HL-60 (cell line): ENCODE measurements around the gene OR2A7.
"Not testable (repeated sequence)": the region's sequence is repeated elsewhere in the genome, so short reads cannot be mapped to it uniquely, and the experiment has no call there.

Experiments
- GABPA ChIP-seq: IDR thresholded peaks from 2 replicates; pipeline ENCODE4 v1.6.1; 2012; ENCODE audit warnings: low read depth
- POLR2AphosphoS5 ChIP-seq: IDR thresholded peaks from 2 replicates; pipeline ENCODE4 v1.6.1; 2012; ENCODE audit warnings: low read depth
- SPI1 ChIP-seq: IDR thresholded peaks from 2 replicates; pipeline ENCODE4 v1.6.1; 2012; ENCODE audit warnings: low read depth, mild to moderate bottlenecking, borderline replicate concordance
- TF ChIP-seq, protein P1 (sequence below): IDR thresholded peaks from one replicate; pipeline ENCODE4 v1.5.1; 2011; ENCODE audit warnings: low read length, control low read depth, inconsistent platforms; ENCODE audit not compliant: insufficient read depth
- TF ChIP-seq, protein P2 (sequence below): IDR thresholded peaks from 2 replicates; pipeline ENCODE4 v1.6.1; 2012; ENCODE audit warnings: low read depth; ENCODE audit not compliant: insufficient replicate concordance

DNA sequence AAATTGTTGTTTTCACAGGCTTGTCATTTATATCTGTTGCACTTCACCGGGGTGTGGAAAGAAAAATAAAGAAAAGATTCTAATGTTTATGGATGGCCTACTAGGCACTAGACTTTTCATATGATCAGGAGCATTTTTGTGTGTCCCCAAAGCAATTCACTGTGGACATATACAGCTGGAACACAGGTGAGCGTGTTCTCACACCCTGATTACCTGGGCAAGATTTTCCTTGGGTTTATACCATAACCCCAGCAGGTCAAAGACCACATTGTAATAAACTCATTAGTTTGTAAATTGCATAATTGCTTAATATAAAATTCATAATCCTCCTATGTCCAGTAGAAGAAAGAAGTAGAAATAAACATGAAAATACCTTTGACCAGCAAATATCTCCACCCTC, 46.6 kb upstream of the OR2A7 start:
- TF ChIP-seq, protein P1, sequence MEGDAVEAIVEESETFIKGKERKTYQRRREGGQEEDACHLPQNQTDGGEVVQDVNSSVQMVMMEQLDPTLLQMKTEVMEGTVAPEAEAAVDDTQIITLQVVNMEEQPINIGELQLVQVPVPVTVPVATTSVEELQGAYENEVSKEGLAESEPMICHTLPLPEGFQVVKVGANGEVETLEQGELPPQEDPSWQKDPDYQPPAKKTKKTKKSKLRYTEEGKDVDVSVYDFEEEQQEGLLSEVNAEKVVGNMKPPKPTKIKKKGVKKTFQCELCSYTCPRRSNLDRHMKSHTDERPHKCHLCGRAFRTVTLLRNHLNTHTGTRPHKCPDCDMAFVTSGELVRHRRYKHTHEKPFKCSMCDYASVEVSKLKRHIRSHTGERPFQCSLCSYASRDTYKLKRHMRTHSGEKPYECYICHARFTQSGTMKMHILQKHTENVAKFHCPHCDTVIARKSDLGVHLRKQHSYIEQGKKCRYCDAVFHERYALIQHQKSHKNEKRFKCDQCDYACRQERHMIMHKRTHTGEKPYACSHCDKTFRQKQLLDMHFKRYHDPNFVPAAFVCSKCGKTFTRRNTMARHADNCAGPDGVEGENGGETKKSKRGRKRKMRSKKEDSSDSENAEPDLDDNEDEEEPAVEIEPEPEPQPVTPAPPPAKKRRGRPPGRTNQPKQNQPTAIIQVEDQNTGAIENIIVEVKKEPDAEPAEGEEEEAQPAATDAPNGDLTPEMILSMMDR: not testable (repeated sequence)
- TF ChIP-seq GABPA, POLR2AphosphoS5, SPI1: not testable (repeated sequence)
- TF ChIP-seq, protein P2, sequence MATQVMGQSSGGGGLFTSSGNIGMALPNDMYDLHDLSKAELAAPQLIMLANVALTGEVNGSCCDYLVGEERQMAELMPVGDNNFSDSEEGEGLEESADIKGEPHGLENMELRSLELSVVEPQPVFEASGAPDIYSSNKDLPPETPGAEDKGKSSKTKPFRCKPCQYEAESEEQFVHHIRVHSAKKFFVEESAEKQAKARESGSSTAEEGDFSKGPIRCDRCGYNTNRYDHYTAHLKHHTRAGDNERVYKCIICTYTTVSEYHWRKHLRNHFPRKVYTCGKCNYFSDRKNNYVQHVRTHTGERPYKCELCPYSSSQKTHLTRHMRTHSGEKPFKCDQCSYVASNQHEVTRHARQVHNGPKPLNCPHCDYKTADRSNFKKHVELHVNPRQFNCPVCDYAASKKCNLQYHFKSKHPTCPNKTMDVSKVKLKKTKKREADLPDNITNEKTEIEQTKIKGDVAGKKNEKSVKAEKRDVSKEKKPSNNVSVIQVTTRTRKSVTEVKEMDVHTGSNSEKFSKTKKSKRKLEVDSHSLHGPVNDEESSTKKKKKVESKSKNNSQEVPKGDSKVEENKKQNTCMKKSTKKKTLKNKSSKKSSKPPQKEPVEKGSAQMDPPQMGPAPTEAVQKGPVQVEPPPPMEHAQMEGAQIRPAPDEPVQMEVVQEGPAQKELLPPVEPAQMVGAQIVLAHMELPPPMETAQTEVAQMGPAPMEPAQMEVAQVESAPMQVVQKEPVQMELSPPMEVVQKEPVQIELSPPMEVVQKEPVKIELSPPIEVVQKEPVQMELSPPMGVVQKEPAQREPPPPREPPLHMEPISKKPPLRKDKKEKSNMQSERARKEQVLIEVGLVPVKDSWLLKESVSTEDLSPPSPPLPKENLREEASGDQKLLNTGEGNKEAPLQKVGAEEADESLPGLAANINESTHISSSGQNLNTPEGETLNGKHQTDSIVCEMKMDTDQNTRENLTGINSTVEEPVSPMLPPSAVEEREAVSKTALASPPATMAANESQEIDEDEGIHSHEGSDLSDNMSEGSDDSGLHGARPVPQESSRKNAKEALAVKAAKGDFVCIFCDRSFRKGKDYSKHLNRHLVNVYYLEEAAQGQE: not testable (repeated sequence)
